Measurements from ENCODE around the gene CTTN. TPM values are rescaled to one million over a fixed set of nuclear protein-coding genes. Genes with fewer than 3 reads are reported as not detected.
A peak's percentile ranks its signal among the peaks of the same experiment; 100 is the strongest.

CTTN gene
- total RNA-seq, 1 donor from 2014 or later: 1.1 TPM

GRCh38 chr11:70467201-70468085 lies 69.1 kb downstream of the CTTN start:
- Mint-ChIP-seq H3K4me3 (no peak overlapping the region), H3K27me3 (peaks cover 12% of the 10 kb centered on the region), H3K4me1 (peaks cover 15% of the 10 kb centered on the region), H3K27ac (no peak overlapping the region), H3K9me3 (no peaks in the 10 kb centered on the region), H3K36me3 (ENCODE audit: low read depth) (no peaks in the 10 kb centered on the region)
- ChIA-PET POLR2A (no interaction called here), CTCF (no interaction called here)
- intact Hi-C loops (cut with micrococcal nuclease): no loop called here
- TF ChIP-seq CTCF (IDR thresholded peaks at IDR 0.05): no peak
- DNase-seq (no peak), ATAC-seq (ENCODE audit: low read depth) (no peak)

GRCh38 chr11:70468256-70469195 lies 70.2 kb downstream of the CTTN start:
- POLR2A ChIA-PET: no interaction called here
- H3K4me3 Mint-ChIP-seq: no peak overlapping the region
- no peak overlapping the region for H3K27ac Mint-ChIP-seq
- no peaks in the 10 kb centered on the region for H3K9me3 Mint-ChIP-seq
- intact Hi-C loops (cut with micrococcal nuclease): no loop called here
- DNase-seq (no peak), ATAC-seq (ENCODE audit: low read depth) (no peak)
- H3K4me1 Mint-ChIP-seq: peaks cover 15% of the 10 kb centered on the region
- CTCF ChIA-PET: no interaction called here
- no peaks in the 10 kb centered on the region for H3K36me3 Mint-ChIP-seq (ENCODE audit: low read depth)
- TF ChIP-seq CTCF (IDR thresholded peaks at IDR 0.05): no peak
- H3K27me3 Mint-ChIP-seq: peaks cover 9% of the 10 kb centered on the region

- CTCF ChIA-PET: interaction anchor here (1.1 kb wide), 1 partner anchor 550 kb away, joined by 3 read pairs; no protein-coding TSS in a partner anchor
- H3K4me3 Mint-ChIP-seq: no peak overlapping the region
Measured at GRCh38 chr11:70470127-70470526, 71.8 kb downstream of the CTTN start.

GRCh38 chr11:70471254-70471653 lies 72.9 kb downstream of the CTTN start:
- peaks cover 1% of the 10 kb centered on the region for H3K27me3 Mint-ChIP-seq
- no peak for TF ChIP-seq CTCF (IDR thresholded peaks at IDR 0.05)
- POLR2A ChIA-PET: no interaction called here
- intact Hi-C loops (cut with micrococcal nuclease): loop anchor here (1.0 to 2.0 kb wide), 2 partner anchors 275 to 784 kb away; no protein-coding TSS in a partner anchor
- no peaks in the 10 kb centered on the region for H3K9me3 Mint-ChIP-seq
- H3K36me3 Mint-ChIP-seq (ENCODE audit: low read depth): no peaks in the 10 kb centered on the region
- peak; percentile 62 for ATAC-seq (ENCODE audit: low read depth)
- H3K27ac Mint-ChIP-seq: no peak overlapping the region
- DNase-seq: no peak
- no peak overlapping the region for H3K4me3 Mint-ChIP-seq
- peaks cover 12% of the 10 kb centered on the region for H3K4me1 Mint-ChIP-seq
- CTCF ChIA-PET: interaction anchor here (1.1 kb wide), 1 partner anchor 551 kb away, joined by 3 read pairs; no protein-coding TSS in a partner anchor

More at GRCh38 chr11:70470127-70470526, 71.8 kb downstream of the CTTN start:
- no peak for DNase-seq
- Mint-ChIP-seq H3K9me3 (no peaks in the 10 kb centered on the region), H3K36me3 (ENCODE audit: low read depth) (no peaks in the 10 kb centered on the region), H3K27me3 (peaks cover 7% of the 10 kb centered on the region), H3K27ac (no peak overlapping the region), H3K4me1 (peaks cover 12% of the 10 kb centered on the region)
- POLR2A ChIA-PET: no interaction called here
- peak; percentile 18 for ATAC-seq (ENCODE audit: low read depth)
- TF ChIP-seq CTCF (IDR thresholded peaks at IDR 0.05): no peak
- intact Hi-C loops (cut with micrococcal nuclease): loop anchor here (2.0 kb wide), 1 partner anchor 783 kb away; no protein-coding TSS in a partner anchor

Measured in activated B cell treated with CpG ODN at 0.5 μM for 24 hours (primary cell).